Measurements from ENCODE around the gene TTBK1.

TTBK1 gene

GRCh38 chr6:43261198-43261597 lies 17.9 kb downstream of the TTBK1 start:
- no peak for DNase-seq (ENCODE audit: low read depth in 1 of 2, low spot score in 1 of 2)
- H3K4me3 ChIP-seq (replicated peaks; ENCODE audit: insufficient read depth, low read length) = no peak overlapping the region
- H3K27me3 ChIP-seq (ENCODE audit: insufficient read depth, poor library complexity, severe bottlenecking) = peaks cover 7% of the 10 kb centered on the region
- no peak for TF ChIP-seq SPI1 (IDR thresholded peaks at IDR 0.05; ENCODE audit: borderline replicate concordance, low read depth)
- no peak for TF ChIP-seq CTCF (IDR thresholded peaks at IDR 0.05; ENCODE audit: insufficient read depth, low read length)
- TF ChIP-seq POLR2AphosphoS5 (IDR thresholded peaks at IDR 0.05; ENCODE audit: low read depth) = no peak
- no peak for TF ChIP-seq GABPA (IDR thresholded peaks at IDR 0.05; ENCODE audit: low read depth)
- TF ChIP-seq REST (IDR thresholded peaks at IDR 0.05; ENCODE audit: insufficient replicate concordance, low read depth) = no peak
- no peak overlapping the region for H3K27ac ChIP-seq (replicated peaks)

DNA sequence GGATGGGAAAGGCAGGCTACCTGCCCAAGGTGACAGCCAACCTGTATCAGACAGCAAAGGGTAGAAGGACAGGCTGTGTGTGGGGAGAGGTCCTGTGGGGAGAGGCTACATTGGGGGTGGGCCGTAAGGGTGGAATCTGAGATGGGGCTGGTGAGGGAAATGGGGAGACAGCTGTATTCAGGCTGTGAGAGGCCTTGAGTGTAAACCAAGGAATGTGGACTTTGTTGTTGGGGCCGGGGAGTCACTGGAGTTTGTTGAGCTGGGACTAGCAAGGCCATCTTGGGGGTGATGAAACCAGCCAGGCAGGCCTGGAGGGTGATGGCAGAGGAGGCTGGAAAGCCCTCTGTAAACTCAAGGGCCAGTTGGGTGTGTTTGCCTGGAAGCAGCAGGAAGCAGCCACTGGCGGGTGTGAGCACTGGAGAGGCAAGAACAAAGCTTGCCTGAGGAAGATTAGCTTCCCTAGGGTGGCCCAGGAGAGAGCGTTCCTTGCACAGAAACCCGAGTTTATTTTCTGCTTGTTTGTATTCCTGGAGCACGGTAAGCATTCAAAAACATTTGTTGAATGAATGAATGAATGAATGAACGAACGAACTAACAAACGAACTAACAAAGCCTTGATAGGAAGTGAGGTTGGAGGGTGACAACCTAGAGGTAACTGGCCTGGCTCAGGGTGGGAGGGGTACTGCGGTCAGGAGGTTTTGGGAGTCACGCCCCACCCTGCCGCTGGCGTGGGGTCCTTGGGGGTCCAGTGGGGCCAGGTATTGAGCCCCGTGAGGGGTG lies 18.9 kb downstream of the TTBK1 start:
- Histone ChIP-seq H3K27me3 (ENCODE audit: insufficient read depth, poor library complexity, severe bottlenecking) (peaks cover 7% of the 10 kb centered on the region), H3K27ac (replicated peaks) (no peak overlapping the region), H3K4me3 (replicated peaks; ENCODE audit: insufficient read depth, low read length) (no peak overlapping the region)
- no peak for DNase-seq (ENCODE audit: low read depth in 1 of 2, low spot score in 1 of 2)
- no peak for TF ChIP-seq REST (IDR thresholded peaks at IDR 0.05; ENCODE audit: insufficient replicate concordance, low read depth)
- no peak for TF ChIP-seq CTCF (IDR thresholded peaks at IDR 0.05; ENCODE audit: insufficient read depth, low read length)
- no peak for TF ChIP-seq POLR2AphosphoS5 (IDR thresholded peaks at IDR 0.05; ENCODE audit: low read depth)
- no peak for TF ChIP-seq GABPA (IDR thresholded peaks at IDR 0.05; ENCODE audit: low read depth)

GRCh38 chr6:43262780-43263313 lies 19.6 kb downstream of the TTBK1 start:
- no peak for DNase-seq (ENCODE audit: low read depth in 1 of 2, low spot score in 1 of 2)
- no peak overlapping the region for H3K4me3 ChIP-seq (replicated peaks; ENCODE audit: insufficient read depth, low read length)
- no peak overlapping the region for H3K27ac ChIP-seq (replicated peaks)
- peaks cover 5% of the 10 kb centered on the region for H3K27me3 ChIP-seq (ENCODE audit: insufficient read depth, poor library complexity, severe bottlenecking)
- TF ChIP-seq GABPA (IDR thresholded peaks at IDR 0.05; ENCODE audit: low read depth) (no peak), REST (IDR thresholded peaks at IDR 0.05; ENCODE audit: insufficient replicate concordance, low read depth) (no peak), CTCF (IDR thresholded peaks at IDR 0.05; ENCODE audit: insufficient read depth, low read length) (no peak), POLR2AphosphoS5 (IDR thresholded peaks at IDR 0.05; ENCODE audit: low read depth) (no peak), SPI1 (IDR thresholded peaks at IDR 0.05; ENCODE audit: borderline replicate concordance, low read depth) (no peak)
